GM12878 (cell line): ENCODE data around the gene EDARADD. TPM values are rescaled to one million over a fixed set of nuclear protein-coding genes. Genes with fewer than 3 reads are reported as not detected.

ENCODE experiments used
- ATAC-seq: fragments of 200-7000 bp; cut with Tn5 transposase; 3 replicates; pipeline ENCODE4 v1.9.1; 2020; ENCODE audit warnings: mild to moderate bottlenecking, moderate library complexity
- BruUV-seq: library from RNA; stranded (reverse); fragments of 400-500 nt; replicated peaks from 2 replicates; lab custom pipeline; 2021; lab: Mats Ljungman, UMichigan
- CTCF ChIA-PET: fragments of 300-600 bp; sonication (Branson Sonifier 250); formaldehyde crosslinking; extraction: SDS; loops from one replicate; lab custom pipeline; 2021; ENCODE audit warnings: inconsistent platforms; lab: Yijun Ruan, JAX
- POLR2A ChIA-PET: fragments of 350-600 bp; formaldehyde crosslinking; extraction: SDS; loops from one replicate; lab custom pipeline; 2021; ENCODE audit warnings: inconsistent platforms; lab: Charles Lee
- RAD21 ChIA-PET: fragments of 300-600 bp; sonication (Branson Sonifier 250); formaldehyde crosslinking; loops from one replicate; lab custom pipeline; 2023; ENCODE audit warnings: antibody characterized with exemption; ENCODE audit not compliant: unreplicated experiment; lab: Charles Lee
- SMC1A ChIA-PET: fragments of 300-600 bp; sonication (Branson Sonifier 250); formaldehyde crosslinking; loops from one replicate; lab custom pipeline; 2023; ENCODE audit not compliant: unreplicated experiment, uncharacterized antibody; lab: Charles Lee
- DNase-seq: peaks from one replicate; pipeline ENCODE4 v3.0.0-alpha.2; 2011; ENCODE audit warnings: low read depth, low spot score
- FAIRE-seq: peaks from 3 replicates; lab custom pipeline; 2011; peaks lifted over from hg19 to GRCh38; lab: Jason Lieb, UNC
- H2AFZ ChIP-seq: 2 replicates; pipeline ENCODE4 v1.6.0; 2011; ENCODE audit warnings: low read depth, low read length, control low read depth; ENCODE audit not compliant: control insufficient read depth
- H3K27ac ChIP-seq: 2 replicates; pipeline ENCODE4 v1.5.1; 2011; ENCODE audit warnings: control low read depth; ENCODE audit not compliant: control insufficient read depth, insufficient read depth
- H3K27me3 ChIP-seq, 2 experiments: replicated peaks in 1 of 2; 2 replicates each; pipeline versions ENCODE4 v1.6.0 to v1.6.1; 2011; ENCODE audit warnings: low read length in 1 of 2; ENCODE audit not compliant: control insufficient read depth in 2 of 2, insufficient read depth in 2 of 2
- H3K36me3 ChIP-seq, 2 experiments: 2 replicates each; pipeline ENCODE4 v1.5.1; 2011; ENCODE audit warnings: low read length in 1 of 2; ENCODE audit not compliant: control insufficient read depth in 2 of 2, insufficient read depth in 2 of 2
- H3K4me1 ChIP-seq: 2 replicates; pipeline ENCODE4 v1.6.1; 2011; ENCODE audit warnings: mild to moderate bottlenecking, low read length, moderate library complexity, mixed read lengths; ENCODE audit not compliant: control insufficient read depth, insufficient read depth
- H3K4me2 ChIP-seq: 2 replicates; pipeline ENCODE4 v1.6.0; 2011; ENCODE audit warnings: control low read depth; ENCODE audit not compliant: control insufficient read depth, insufficient read depth
- H3K4me3 ChIP-seq: fragments of 200-600 bp; sonication (generic); 2 replicates; pipeline ENCODE4 v1.5.1; 2016
- H3K79me2 ChIP-seq: 2 replicates; pipeline ENCODE4 v1.6.0; 2011; ENCODE audit warnings: low read length; ENCODE audit not compliant: control insufficient read depth, insufficient read depth
- H3K9ac ChIP-seq: 2 replicates; pipeline ENCODE4 v1.8.0; 2011; ENCODE audit warnings: low read length, control low read depth, mixed read lengths; ENCODE audit not compliant: control insufficient read depth, insufficient read depth
- H3K9me3 ChIP-seq: replicated peaks from 3 replicates; pipeline ENCODE4 v1.5.1; 2011; ENCODE audit warnings: mild to moderate bottlenecking, low read length; ENCODE audit not compliant: control insufficient read depth, insufficient read depth
- H4K20me1 ChIP-seq: 2 replicates; pipeline ENCODE4 v1.6.0; 2011; ENCODE audit not compliant: control insufficient read depth, insufficient read depth
- ATF2 ChIP-seq: IDR thresholded peaks from 2 replicates; pipeline ENCODE4 v1.6.1; 2012; ENCODE audit warnings: low read length, inconsistent platforms
- CHD4 ChIP-seq: fragments of 200-600 bp; sonication (generic); IDR thresholded peaks from 2 replicates; pipeline ENCODE4 v1.6.1; 2016; ENCODE audit warnings: mild to moderate bottlenecking
- ELK1 ChIP-seq: IDR thresholded peaks from 2 replicates; pipeline ENCODE4 v1.6.1; 2012; ENCODE audit warnings: low read depth, low read length, improper control_type of control experiment
- EZH2 ChIP-seq: IDR thresholded peaks from 2 replicates; pipeline ENCODE4 v1.6.1; 2012; ENCODE audit warnings: low read depth, mild to moderate bottlenecking, control low read depth, inconsistent platforms, low read length, borderline replicate concordance; ENCODE audit not compliant: control insufficient read depth
- KLF5 ChIP-seq: fragments of 450-650 bp; IDR thresholded peaks from 2 replicates; pipeline ENCODE4 v1.6.1; 2014; ENCODE audit warnings: mild to moderate bottlenecking; ENCODE audit not compliant: partially characterized antibody
- MEF2A ChIP-seq: IDR thresholded peaks from 2 replicates; pipeline ENCODE4 v1.6.1; 2011; ENCODE audit warnings: low read depth, mild to moderate bottlenecking, low read length, moderate library complexity; ENCODE audit not compliant: insufficient read depth
- MLLT1 ChIP-seq: fragments of 450-650 bp; IDR thresholded peaks from 2 replicates; pipeline ENCODE4 v1.6.1; 2016; ENCODE audit warnings: mild to moderate bottlenecking
- MXI1 ChIP-seq: fragments of 150-350 bp; IDR thresholded peaks from 2 replicates; pipeline ENCODE4 v1.6.1; 2011; ENCODE audit warnings: low read depth, mild to moderate bottlenecking, inconsistent platforms, low read length, improper control_type of control experiment
- MYB ChIP-seq: fragments of 150-350 bp; IDR thresholded peaks from 2 replicates; pipeline ENCODE4 v1.6.1; 2014; ENCODE audit warnings: mild to moderate bottlenecking, low read depth, low read length, borderline replicate concordance
- RFX5 ChIP-seq: IDR thresholded peaks from 2 replicates; pipeline ENCODE4 v1.6.1; 2011; ENCODE audit warnings: low read depth, low read length, improper control_type of control experiment
- RUNX3 ChIP-seq: IDR thresholded peaks from 2 replicates; pipeline ENCODE4 v1.6.1; 2012; ENCODE audit warnings: low read length, inconsistent platforms
- SMARCA5 ChIP-seq: fragments of 450-650 bp; IDR thresholded peaks from 2 replicates; pipeline ENCODE4 v1.6.1; 2017; ENCODE audit warnings: mild to moderate bottlenecking
- SREBF2 ChIP-seq: IDR thresholded peaks from 2 replicates; pipeline ENCODE4 v1.6.1; 2012; ENCODE audit warnings: mild to moderate bottlenecking, low read length
- ZBTB4 ChIP-seq: fragments of 450-650 bp; formaldehyde crosslinking; IDR thresholded peaks from 2 replicates; pipeline ENCODE4 v1.4.0; 2022; ENCODE audit warnings: mild to moderate bottlenecking, moderate library complexity
- ZNF207 ChIP-seq: fragments of 450-650 bp; IDR thresholded peaks from 2 replicates; pipeline ENCODE4 v1.6.1; 2014; ENCODE audit warnings: antibody characterized with exemption, mild to moderate bottlenecking, borderline replicate concordance
- ZNF24 ChIP-seq: fragments of 450-650 bp; IDR thresholded peaks from 2 replicates; pipeline ENCODE4 v1.6.1; 2017; ENCODE audit warnings: antibody characterized with exemption, mild to moderate bottlenecking
- ZNF384 ChIP-seq: IDR thresholded peaks from 2 replicates; pipeline ENCODE4 v1.6.1; 2012; ENCODE audit warnings: low read depth, mild to moderate bottlenecking, low read length, improper control_type of control experiment, borderline replicate concordance
- WGBS: methylation state at CpG from one replicate; pipeline ENCODE4 v1.1.6; 2016; ENCODE audit warnings: low lambda C conversion rate; ENCODE audit not compliant: insufficient replicate concordance, insufficient coverage; ENCODE audit errors: missing lambda C conversion rate; 5-methylcytosine and 5-hydroxymethylcytosine counted together
- in situ Hi-C: fragments of 300-500 bp; cut with MboI; formaldehyde crosslinking; loops from 9 replicates; pipeline ENCODE4 v1.14.3; 2018; ENCODE audit warnings: mixed read lengths
- intact Hi-C: fragments of 100-400 bp; cut with micrococcal nuclease; formaldehyde crosslinking; loops from one replicate; pipeline ENCODE4 v1.14.2; 2022; ENCODE audit not compliant: unreplicated experiment
- polyA plus RNA-seq, 11 experiments: library from polyadenylated mRNA; depleted of rRNA in 4 of 11; unstranded in 6 of 11; stranded (reverse) in 5 of 11; fragments of >200 nt; fragmentation: Nextera tagmentation in 4 of 11; fragmentation: Illumina TruSeq in 1 of 11; extraction: Ambion mirVana in 4 of 11; extraction: Trizol in 1 of 11; gene quantifications; 1 replicate in 1 of 11; 2 replicates in 10 of 11; pipeline versions ENCODE4 v1.2.1 to v1.2.3, GENCODE V29; 2011 to 2016; ENCODE audit warnings: inconsistent platforms in 2 of 11, missing spikeins in 2 of 11, low read depth in 1 of 11
- total RNA-seq, 4 experiments: library from RNA; depleted of rRNA in 3 of 4; stranded (reverse); fragments of >200 nt in 3 of 4; fragmentation: Illumina TruSeq in 1 of 4; extraction: Trizol in 1 of 4; gene quantifications; 2 replicates each; pipeline versions ENCODE4 v1.2.1 to v1.2.3, GENCODE V29; 2013 to 2021

The EDARADD gene
- total and polyA plus RNA-seq, 10 of the 15 experiments (the other 5 are each of a cell fraction or from before 2014, with no cell fraction given): 0.58 to 6.1 (median 4.7) TPM

DNA sequence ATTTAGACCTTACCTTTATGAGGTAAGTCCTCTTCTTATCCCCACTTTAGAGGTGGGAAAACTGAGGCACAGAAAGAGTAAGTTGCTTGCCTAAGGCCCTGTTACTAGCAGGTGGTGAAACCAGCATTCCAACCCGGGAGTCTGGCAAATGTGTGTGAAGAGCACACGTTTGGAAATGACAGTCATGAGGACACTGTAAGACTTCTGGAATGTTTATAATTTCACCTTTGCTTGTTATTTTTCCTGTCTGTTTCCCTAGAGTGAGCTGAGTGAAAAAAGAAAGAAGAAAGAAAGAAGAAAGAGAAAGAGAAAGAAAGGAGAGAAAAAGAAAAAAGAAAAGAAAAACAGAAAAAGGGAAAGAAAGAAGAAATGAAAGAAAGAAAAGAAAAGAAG is 108.5 kb downstream of the EDARADD start:
- no peak for FAIRE-seq
- no peak overlapping the region for H3K4me2 ChIP-seq
- H3K4me1 ChIP-seq: no peaks in the 10 kb centered on the region
- peaks cover 0 to 2% of the 10 kb centered on the region in 2 experiments; a peak in 2 of 4 replicates for H3K27me3 ChIP-seq
- no peaks in the 10 kb centered on the region for H4K20me1 ChIP-seq
- RAD21 ChIA-PET: no interaction called here
- H3K27ac ChIP-seq: no peak overlapping the region
- SMC1A ChIA-PET: interaction anchor here (0.7 kb wide), 2 partner anchors 10 to 77 kb away, joined by 4 to 5 read pairs; no protein-coding TSS in a partner anchor
- DNase-seq: no peak
- no peak overlapping the region for H2AFZ ChIP-seq
- in situ Hi-C loops (no loop called here), intact Hi-C loops (no loop called here)
- no peaks in the 10 kb centered on the region for H3K79me2 ChIP-seq
- CTCF ChIA-PET: interaction anchor here (0.9 to 1.6 kb wide), 4 partner anchors 11 to 398 kb away, joined by 3 to 10 read pairs (median 4); no protein-coding TSS in a partner anchor
- H3K36me3 ChIP-seq: no peaks in the 10 kb centered on the region
- ATAC-seq: no peak
- POLR2A ChIA-PET: interaction anchor here (0.7 kb wide), 1 partner anchor 346 kb away, joined by 6 read pairs; no protein-coding TSS in a partner anchor
- BruUV-seq: no TSS peak
- H3K9me3 ChIP-seq: no peaks in the 10 kb centered on the region
- H3K4me3 ChIP-seq: no peak overlapping the region
- 47% methylated on average over 2 of the region's 2 CpGs for WGBS
- TF ChIP-seq RUNX3: no peak
- TF ChIP-seq KLF5: no peak
- no peak for TF ChIP-seq ZNF24
- no peak for TF ChIP-seq ATF2
- no peak for TF ChIP-seq RFX5
- TF ChIP-seq MEF2A: no peak
- TF ChIP-seq ZBTB4 (CRISPR knock-in tag): no peak
- TF ChIP-seq MLLT1: no peak
- TF ChIP-seq CHD4: no peak
- TF ChIP-seq MYB: no peak
- no peak for TF ChIP-seq ELK1
- TF ChIP-seq MXI1: no peak
- no peak for TF ChIP-seq SMARCA5
- TF ChIP-seq ZNF384: no peak
- TF ChIP-seq EZH2: no peak
- TF ChIP-seq SREBF2: no peak
- no peak for TF ChIP-seq ZNF207
- TF ChIP-seq, all 136 proteins: peak for 0
- no peak overlapping the region for H3K9ac ChIP-seq
